H54 (cell line): ENCODE measurements around the gene SAA2.
"Not testable (repeated sequence)": the region's sequence is repeated elsewhere in the genome, so short reads cannot be mapped to it uniquely, and the experiment has no call there.

Experiments used
- DNase-seq: peaks from one replicate; pipeline ENCODE4 v3.0.0; 2011; ENCODE audit warnings: low spot score, mixed read lengths; ENCODE audit not compliant: insufficient read length
- FAIRE-seq: peaks from 3 replicates; lab custom pipeline; 2011; peaks lifted over from hg19 to GRCh38; lab: Jason Lieb, UNC
- POLR2A ChIP-seq: IDR thresholded peaks from 2 replicates; pipeline ENCODE4 v1.6.1; 2011; ENCODE audit warnings: low read depth, mild to moderate bottlenecking, low read length

Gene SAA2

DNA sequence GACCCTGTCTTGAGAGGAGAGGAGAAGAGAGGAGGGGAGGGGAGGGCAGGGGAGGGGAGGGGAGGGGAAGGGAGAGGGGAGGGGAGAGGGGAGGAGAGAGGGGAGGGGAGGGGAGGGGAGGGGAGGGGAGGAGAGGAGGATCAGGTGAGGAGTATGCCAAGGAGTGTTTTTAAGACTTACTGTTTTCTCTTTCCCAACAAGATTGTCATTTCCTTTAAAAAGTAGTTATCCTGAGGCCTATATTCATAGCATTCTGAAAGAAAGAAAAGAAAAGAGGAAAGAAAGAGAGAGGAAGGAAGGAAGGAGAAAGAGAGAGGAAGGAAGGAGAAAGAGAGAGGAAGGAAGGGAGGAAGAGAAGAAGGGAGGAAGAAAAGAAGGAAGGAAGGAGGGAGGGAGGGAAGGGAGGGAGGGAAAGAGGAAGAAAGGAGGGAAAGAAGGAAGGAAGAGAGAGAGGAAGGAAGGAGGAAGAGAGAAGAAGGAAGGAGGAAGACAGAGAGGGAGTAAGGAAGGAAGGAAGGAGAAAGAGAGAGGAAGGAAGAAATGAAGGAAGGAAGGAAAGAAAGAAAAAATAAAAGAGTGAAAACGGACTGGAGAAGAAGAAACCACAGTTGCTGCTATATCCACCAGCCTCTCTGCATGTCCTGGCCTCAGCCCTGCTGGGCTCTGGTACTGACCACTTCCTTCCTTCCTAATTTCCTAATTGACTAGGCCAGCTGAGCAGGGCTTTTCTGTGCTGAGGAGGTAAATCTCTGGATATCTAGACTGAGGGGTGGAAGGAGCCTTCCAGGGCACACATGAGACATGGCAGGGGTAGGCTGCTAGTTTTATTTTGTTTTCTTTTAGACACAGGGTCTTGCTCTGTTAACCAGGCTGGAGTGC, 16.4 kb upstream of the SAA2 start:
- TF ChIP-seq POLR2A, result no peak
- DNase-seq, result no peak
- FAIRE-seq, result no peak

DNA sequence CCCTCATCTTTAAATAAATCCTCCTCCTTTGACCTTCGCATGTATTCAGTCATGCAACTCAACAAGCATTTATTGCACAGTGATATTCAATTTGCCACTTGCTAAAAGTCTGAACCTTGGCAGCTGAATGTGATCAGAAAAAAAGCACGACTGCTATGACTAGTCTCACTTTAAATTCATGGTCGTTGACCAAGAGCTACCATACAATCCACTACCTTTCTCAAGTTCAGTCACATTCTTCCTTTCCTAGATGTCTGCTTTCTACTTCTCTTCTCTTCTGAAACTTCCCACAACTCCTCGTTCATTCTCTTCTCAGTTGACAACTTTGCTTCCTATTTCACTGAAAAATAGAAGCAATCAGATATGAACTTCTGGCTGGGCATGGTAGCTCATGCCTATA, 15.6 kb upstream of the SAA2 start:
- no peak for DNase-seq
- FAIRE-seq, result no peak
- TF ChIP-seq POLR2A, result no peak

DNA sequence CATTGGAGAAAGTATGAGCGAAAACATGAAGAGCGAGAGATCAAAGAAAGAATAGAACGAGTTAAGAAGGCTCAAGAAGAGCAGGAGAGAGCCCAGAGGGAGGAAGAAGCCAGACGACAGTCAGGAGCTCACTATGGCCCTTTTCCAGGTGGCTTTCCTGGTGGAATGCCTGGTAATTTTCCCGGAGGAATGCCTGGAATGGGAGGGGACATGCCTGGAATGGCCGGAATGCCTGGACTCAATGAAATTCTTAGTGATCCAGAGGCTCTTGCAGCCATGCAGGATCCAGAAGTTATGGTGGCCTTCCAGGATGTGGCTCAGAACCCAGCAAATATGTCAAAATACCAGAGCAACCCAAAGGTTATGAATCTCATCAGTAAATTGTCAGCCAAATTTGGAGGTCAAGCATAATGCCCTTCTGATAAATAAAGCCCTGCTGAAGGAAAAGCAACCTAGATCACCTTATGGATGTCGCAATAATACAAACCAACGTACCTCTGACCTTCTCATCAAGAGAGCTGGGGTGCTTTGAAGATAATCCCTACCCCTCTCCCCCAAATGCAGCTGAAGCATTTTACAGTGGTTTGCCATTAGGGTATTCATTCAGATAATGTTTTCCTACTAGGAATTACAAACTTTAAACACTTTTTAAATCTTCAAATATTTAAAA, 14.3 kb upstream of the SAA2 start:
- not testable (repeated sequence) for DNase-seq, FAIRE-seq

DNA sequence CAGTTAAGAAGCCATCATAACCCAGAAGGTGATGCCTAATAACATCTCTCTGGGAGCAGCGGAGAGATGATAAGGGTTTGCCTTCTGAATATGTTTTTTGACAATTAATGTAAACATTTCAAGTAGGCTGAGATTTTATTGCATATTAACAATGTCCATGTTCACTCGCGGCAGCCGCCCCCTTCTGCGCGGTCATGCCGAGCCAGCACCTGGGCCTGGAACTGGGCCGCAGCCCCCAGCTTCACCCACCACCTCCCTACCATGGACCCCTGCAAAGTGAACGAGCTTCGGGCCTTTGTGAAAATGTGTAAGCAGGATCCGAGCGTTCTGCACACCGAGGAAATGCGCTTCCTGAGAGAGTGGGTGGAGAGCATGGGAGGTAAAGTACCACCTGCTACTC, 13.3 kb upstream of the SAA2 start:
- TF ChIP-seq POLR2A, result no peak
- DNase-seq (no peak), FAIRE-seq (no peak)

DNA sequence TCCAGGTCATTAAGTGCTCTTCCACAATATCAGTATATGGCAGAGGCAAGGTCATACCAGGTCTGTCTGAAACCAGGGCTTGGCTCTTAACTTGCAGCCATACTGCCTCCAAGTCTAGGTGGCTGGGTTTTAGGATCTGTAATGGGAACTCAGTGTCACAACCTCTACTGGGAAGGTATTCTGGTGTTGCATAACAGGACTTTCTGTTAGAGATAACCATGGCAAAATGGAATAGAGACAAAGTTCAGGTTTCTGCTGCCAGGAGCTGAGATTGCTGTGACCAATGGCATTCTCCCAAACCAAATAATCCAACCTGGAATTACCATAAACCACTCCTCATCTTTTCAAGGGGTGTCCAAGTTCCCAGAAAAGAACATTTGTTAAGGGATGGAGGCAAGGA, 10.8 kb upstream of the SAA2 start:
- FAIRE-seq, result no peak
- TF ChIP-seq POLR2A, result no peak

DNA sequence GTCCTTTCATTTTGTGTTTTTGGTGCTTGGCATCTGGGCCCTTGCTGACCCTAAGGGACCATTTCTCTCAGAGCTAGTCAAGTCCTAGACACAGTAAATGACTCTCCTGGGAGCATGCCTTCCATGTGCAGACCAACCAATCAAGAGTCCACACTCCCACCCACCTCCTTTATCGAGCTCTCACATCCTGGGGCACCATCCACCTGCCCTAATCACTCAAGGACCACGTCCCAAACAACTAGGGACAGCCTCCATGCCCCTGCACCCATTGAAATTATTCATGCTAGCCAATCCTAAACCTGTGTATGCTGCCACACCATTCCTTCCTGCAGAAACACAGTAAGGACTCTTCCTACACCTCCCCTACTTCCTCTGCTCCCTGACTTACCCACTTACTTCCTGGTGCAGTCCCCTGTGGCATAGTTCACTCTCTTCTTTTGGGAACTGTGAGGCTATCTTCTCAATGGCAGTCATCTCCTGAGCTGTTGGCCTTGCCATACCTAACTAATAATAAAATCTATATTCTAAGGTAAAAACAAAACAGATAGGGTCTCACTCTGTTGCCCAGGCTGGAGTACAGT, 6.4 kb upstream of the SAA2 start:
- no peak for FAIRE-seq
- TF ChIP-seq POLR2A, result no peak
- DNase-seq, result no peak

More for the DNA sequence above, 10.8 kb upstream of the SAA2 start:
- DNase-seq, result no peak

DNA sequence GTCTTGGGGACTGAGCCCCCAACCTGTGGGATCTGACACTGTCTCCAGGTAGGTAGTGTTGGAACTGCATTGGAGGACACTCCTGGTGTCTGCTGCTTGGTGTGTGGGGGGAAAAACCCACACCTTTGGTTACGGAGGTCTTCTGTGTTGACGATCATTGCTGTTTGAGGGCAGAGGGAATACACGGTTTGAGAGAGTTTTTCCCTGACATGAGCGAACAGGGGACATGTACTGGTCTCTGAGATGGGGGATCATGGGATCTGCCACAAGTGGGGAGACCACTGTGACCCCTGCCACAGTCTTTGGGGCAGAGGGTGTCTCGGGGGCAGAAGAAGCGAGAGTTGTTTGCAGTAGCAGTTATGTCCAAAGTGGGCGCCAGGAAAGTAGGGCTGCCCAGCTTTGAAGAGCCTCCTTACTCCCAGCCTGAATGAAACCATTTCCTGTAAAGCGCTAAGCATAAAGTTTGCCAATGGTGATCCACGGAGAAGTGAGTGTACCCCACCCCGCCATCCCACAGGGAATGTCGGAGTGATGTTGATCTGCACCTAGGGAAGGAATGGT, 5.4 kb upstream of the SAA2 start:
- DNase-seq (no peak), FAIRE-seq (no peak)

DNA sequence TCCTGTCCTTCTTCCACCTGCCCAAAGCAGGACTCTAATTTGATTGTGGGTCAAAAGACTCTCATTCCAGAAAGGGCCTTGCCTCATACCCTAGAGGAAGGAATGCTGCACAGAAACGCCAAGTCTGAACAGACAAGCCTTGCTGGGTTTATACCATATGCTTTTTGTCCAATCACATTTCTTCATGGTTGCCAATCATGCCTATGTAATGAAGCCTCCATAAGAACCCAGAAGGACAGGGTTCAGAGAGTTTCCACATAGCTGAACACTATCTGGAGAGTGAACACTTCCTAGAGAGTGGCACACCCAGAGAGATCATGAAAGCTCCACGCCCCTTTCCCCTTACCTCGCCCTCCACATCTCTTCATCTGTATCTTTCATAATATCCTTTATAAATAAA, 4.8 kb upstream of the SAA2 start:
- no peak for DNase-seq

More for the DNA sequence above, 5.4 kb upstream of the SAA2 start:
- TF ChIP-seq POLR2A, result no peak

DNA sequence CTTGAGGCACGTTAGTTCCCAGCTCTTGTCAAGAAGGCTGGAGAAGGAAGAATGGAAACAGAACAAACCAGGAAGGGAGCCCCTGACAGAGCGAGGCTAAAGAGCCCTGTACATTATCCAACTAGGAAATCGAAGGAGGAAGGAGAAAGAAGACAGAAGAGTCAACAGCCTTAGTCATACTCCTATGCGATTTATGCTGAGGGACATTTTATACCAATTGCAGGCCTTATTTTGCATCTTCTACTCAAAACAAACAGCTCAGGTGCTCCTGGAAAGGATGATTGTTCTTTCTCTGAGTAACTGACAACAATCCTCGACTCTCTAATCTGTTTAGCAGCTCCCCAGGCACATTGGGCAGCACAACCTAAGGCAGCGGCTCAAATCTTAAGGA, 1.3 kb downstream of the SAA2 start:
- DNase-seq, FAIRE-seq: not testable (repeated sequence)

More for the DNA sequence above, 4.8 kb upstream of the SAA2 start:
- no peak for FAIRE-seq
- TF ChIP-seq POLR2A, result no peak

DNA sequence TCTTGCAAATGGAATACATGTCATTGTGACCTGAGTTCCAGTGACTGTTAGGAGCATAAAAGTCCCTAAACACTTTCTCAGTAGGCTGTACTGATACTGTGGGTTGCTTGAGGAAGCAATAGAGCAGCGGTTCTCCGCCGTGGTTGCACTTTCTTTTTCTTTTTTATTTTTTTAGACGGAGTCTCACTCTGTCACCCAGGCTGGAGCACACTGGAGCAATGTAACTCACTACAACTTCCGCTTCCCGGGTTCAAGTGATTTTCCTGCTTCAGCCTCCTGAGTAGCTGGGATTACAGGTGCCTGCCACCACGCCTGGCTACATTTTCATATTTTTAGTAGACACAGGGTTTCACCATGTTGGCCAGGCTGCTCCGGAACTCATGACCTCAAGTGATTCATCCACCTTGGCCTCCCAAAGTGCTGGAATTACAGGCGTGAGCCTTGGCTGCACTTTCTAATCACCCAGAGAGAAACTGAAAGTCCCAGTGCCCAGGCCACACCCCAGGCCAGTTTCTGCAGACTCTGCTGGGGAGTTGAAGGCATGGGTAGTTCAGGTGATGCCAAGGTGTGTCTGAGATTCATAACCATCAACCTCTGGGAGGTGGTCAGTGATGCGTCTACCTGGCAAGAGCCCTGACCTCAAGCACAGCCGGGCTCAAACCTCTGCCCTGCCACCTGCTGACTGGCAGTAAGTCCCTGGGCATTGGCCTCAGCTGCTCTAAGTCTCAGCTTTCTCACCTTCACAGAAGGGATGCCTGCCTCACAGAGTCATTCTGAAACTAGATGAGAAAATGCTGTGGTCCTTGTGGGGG, 1.9 kb downstream of the SAA2 start:
- FAIRE-seq, DNase-seq: not testable (repeated sequence)

DNA sequence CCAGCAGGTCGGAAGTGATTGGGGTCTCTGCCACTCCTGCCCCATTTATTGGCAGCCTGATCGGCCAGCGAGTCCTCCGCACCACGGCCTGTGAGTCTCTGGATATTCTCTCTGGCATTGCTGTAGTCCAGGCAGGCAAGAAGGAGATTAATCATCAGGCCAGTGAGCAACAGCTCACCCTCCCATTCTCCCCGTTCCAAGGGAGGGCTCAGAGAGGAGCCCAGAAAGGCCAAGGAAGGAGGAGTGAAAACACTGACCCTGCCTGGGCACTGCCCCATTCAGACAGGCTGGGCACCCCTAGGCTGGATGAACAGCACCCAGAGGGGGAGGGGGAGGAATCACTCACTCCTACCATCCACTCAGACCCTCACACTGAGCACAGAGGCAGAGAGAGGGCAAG, 3.1 kb downstream of the SAA2 start:
- TF ChIP-seq POLR2A, result no peak
- DNase-seq (no peak), FAIRE-seq (no peak)

DNA sequence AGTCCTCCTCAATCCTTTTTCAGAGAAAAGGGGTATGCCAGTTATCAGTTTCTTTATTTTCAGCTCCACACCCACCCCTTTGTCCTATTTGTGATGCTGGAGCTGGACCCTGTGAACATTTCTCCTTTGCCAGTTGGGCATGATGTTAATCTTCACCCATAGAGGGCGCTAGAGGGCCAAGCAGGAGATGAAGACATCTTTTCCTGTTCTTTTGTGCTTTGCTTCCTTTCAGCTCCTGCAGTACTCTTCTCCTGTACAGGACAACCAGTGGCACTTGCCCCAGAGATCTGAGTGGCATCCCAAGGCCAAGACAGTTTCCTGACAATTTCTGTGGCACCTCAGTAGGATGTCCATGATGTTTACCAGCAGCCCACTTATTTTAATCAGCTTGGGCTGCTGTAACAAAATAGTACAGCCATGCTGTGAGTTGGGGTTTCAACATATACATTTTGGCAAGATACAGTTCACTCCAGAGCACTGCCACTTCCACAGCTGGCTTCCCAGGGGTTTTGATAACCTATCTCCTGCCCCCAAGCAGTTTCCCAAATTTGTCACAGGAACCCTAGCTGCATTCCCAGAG, 4.6 kb downstream of the SAA2 start:
- FAIRE-seq (no peak), DNase-seq (peak; percentile 25)
- TF ChIP-seq POLR2A, result no peak

DNA sequence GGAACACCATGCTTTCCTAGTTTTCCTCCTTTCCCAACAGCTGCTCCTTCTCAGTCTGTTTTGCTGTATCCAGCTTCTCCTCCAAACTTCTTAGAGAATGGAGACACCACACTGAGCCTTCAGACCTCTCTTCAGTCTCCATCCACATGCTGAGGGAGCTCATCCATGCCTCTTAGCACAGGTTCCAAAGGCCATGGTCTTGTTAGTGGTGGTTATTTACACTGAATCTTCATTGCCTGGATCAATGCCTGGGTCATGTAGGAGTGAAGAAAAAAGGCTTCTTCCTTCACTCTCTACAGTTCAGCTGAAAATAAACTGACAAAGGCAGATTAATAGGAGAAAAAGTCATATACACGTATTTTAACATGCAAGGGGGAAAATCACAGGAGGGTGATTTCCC, 8.8 kb downstream of the SAA2 start:
- FAIRE-seq (no peak), DNase-seq (no peak)
- TF ChIP-seq POLR2A, result no peak
